GM18505 (cell line): ENCODE data around the gene HYAL1.
A peak's percentile ranks its signal among the peaks of the same experiment; 100 is the strongest.

Experiments used
- ATAC-seq: cut with Tn5 transposase; IDR thresholded peaks from one replicate; pipeline ENCODE4 v1.9.1; 2021; ENCODE audit not compliant: unreplicated experiment
- POLR2A ChIP-seq: IDR thresholded peaks from 4 replicates; pipeline ENCODE4 v1.6.1; 2011; ENCODE audit warnings: borderline replicate concordance; ENCODE audit not compliant: insufficient read depth, insufficient read length; ENCODE audit errors: extremely low read depth

Gene HYAL1

DNA sequence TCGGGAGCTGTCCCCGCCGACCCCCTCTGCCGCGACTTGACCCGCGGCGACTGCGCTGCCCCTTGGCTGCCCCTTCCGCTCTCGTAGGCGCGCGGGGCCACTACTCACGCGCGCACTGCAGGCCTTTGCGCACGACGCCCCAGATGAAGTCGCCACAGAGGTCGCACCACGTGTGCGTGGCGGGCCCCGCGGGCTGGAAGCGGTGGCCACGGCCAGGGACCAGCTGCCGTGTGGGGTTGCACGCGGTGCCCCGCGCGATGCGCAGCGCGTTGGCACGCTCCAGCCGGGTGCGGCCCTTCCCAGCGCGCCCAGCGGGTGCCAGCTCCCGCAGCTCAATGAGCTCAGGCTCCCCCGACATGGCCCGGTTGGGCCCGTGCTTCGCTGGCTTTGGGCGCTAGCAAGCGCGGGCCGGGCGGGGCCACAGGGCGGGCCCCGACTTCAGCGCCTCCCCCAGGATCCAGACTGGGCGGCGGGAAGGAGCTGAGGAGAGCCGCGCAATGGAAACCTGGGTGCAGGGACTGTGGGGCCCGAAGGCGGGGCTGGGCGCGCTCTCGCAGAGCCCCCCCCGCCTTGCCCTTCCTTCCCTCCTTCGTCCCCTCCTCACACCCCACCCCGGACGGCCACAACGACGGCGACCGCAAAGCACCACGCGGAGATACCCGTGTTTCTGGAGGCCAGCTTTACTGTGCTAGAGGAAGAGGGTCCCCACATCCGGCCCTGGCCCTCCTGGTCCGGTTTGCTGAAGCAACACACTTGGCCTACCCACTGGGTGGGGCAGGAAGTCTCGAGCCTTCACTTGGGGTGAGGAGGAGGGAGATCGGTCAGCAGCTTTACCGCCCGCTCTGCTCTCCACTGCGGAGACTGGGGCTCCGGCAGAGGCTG is 37.3 kb upstream of the HYAL1 start, which contains the start of gene RASSF1:
RASSF1 (minus strand) TSS at position 389 of the 882 bp plus-strand sequence; CDS start at position 358, 31 bp downstream.
- peak; percentile 76 for TF ChIP-seq POLR2A
- ATAC-seq, result no peak

DNA sequence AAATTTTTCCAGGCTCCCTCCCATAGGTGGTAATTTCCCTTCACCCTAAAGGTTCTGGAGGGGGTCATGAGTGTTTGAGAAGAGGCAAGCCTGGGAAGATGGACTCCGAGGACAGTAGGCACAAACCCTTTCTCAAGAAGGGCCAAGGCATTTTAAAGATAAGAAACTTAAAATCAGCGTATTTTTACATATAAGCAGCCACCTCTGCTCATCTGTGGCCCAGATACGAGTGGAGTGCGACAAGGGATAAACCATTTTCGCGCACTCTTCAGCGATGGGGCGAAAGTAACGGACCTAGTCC is 36.7 kb upstream of the HYAL1 start:
- no peak for ATAC-seq
- TF ChIP-seq POLR2A, result no peak

DNA sequence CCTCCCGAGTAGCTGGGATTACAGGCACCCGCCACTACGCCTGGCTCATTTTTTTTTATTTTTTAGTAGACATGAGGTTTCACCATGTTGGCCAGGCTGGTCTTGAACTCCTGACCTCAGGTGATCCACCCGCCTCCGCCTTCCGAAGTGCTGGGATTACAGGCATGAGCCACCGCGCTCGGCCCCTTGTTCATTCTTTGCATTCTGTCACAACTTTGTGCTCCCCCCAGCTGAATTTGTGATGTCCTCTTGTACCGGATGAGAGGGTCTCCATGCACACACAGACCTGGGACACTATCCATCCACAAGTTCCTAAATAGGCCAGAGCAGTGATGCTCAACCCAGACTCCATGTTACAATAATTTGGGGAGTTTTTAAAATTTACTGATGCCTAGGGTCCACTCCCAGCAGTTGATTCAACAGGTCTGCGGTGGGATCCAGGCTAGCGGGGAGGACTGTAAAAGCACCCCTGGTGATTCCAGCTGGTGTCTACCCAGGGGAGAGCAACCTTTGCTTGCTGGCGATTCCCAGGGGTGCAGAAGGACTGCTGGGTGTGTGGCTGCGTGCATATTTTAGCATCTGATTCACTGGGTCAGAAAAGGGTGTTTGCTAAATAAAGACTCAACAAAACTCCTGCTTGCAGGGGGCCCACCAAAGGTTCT is 36.2 kb upstream of the HYAL1 start:
- ATAC-seq, result no peak
- TF ChIP-seq POLR2A, result no peak

- no peak for TF ChIP-seq POLR2A
- ATAC-seq, result no peak
Measured at GRCh38 chr3:50338965-50339364, 35.6 kb upstream of the HYAL1 start.

- ATAC-seq, result peak; percentile 75
- peak; percentile 76 for TF ChIP-seq POLR2A
Measured at GRCh38 chr3:50337175-50337861, 33.9 kb upstream of the HYAL1 start.

GRCh38 chr3:50336452-50337174 is 33.2 kb upstream of the HYAL1 start:
- TF ChIP-seq POLR2A, result no peak
- peak; percentile 34 for ATAC-seq

GRCh38 chr3:50334339-50335075 is 31.1 kb upstream of the HYAL1 start:
- TF ChIP-seq POLR2A, result no peak
- ATAC-seq, result no peak

GRCh38 chr3:50333744-50334328 is 30.5 kb upstream of the HYAL1 start:
- no peak for ATAC-seq

GRCh38 chr3:50331364-50331907 is 28.1 kb upstream of the HYAL1 start:
- no peak for TF ChIP-seq POLR2A
- ATAC-seq, result no peak

More at GRCh38 chr3:50333744-50334328, 30.5 kb upstream of the HYAL1 start:
- TF ChIP-seq POLR2A, result no peak

- TF ChIP-seq POLR2A, result no peak
- no peak for ATAC-seq
Measured at GRCh38 chr3:50330330-50330729, 27.0 kb upstream of the HYAL1 start.

DNA sequence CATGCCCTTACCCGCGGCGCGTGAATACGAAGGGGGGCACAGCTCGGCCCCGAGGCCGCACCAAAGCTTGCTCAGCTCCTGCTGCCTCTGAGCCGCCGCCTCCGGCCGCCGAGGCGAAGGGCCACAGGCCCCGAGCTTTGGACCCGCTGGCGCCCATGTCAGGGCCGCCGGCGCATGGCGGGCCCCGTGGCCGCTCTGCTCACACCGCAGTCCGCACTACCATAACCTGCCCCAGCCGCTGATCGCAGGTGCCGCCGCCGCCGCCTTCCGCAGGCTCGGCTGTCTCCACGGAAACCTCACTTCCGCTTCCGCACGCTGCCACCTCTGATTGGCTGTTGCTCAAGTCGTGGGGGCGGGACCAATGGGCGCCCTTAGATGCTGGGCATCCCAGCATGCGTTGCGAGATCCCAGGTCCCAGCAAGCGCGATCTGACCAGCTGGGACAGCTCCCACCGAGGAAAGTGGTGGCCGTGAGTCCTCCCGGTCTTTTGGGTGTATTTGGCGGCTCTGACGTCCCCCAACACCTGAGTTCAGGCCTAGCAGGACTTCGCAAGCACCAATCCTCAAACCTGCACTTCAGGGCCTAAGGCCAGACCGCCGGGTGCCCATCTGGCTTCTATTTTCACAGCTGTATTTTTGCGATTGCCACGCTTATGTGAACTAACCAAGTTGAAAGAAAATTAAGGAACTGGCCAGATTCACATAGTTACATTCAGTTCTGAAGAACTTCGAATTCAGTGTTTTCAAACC is 24.7 kb upstream of the HYAL1 start, which contains the start of gene TUSC2:
TUSC2 (minus strand) TSS at position 281 of the 749 bp plus-strand sequence; CDS start at position 157, 124 bp downstream.
- peak; percentile 65 for ATAC-seq
- TF ChIP-seq POLR2A, result peak; percentile 86
